HEK293T (cell line): Measurements from ENCODE around the gene COPZ1.

Experiments
- CTCF ChIA-PET: fragments of 350-600 bp; formaldehyde crosslinking; extraction: SDS; loops from one replicate; lab custom pipeline; 2021; ENCODE audit warnings: antibody characterized with exemption, inconsistent platforms; lab: Yijun Ruan, JAX
- POLR2A ChIA-PET: fragments of 350-600 bp; formaldehyde crosslinking; extraction: SDS; loops from one replicate; lab custom pipeline; 2020; ENCODE audit warnings: antibody characterized with exemption, inconsistent platforms; lab: Yijun Ruan, JAX
- DNase-seq: peaks from one replicate; pipeline ENCODE4 v3.0.0; 2012; ENCODE audit warnings: mixed read lengths; ENCODE audit errors: extremely low spot score
- ARNT ChIP-seq: fragments of 450-650 bp; IDR thresholded peaks from 2 replicates; pipeline ENCODE4 v1.6.1; 2017; ENCODE audit warnings: mild to moderate bottlenecking
- BHLHE40 ChIP-seq: fragments of 450-650 bp; IDR thresholded peaks from 2 replicates; pipeline ENCODE4 v1.6.1; 2016; ENCODE audit warnings: mild to moderate bottlenecking, moderate library complexity, borderline replicate concordance
- CTBP1 ChIP-seq: fragments of 450-650 bp; IDR thresholded peaks from 2 replicates; pipeline ENCODE4 v1.6.1; 2016; ENCODE audit warnings: borderline replicate concordance
- ELF4 ChIP-seq: fragments of 450-650 bp; IDR thresholded peaks from 2 replicates; pipeline ENCODE4 v1.6.1; 2017; ENCODE audit warnings: antibody characterized with exemption
- FOXA1 ChIP-seq: fragments of 450-650 bp; IDR thresholded peaks from 2 replicates; pipeline ENCODE4 v1.6.1; 2016; ENCODE audit warnings: mild to moderate bottlenecking
- FOXK2 ChIP-seq: fragments of 450-650 bp; IDR thresholded peaks from 2 replicates; pipeline ENCODE4 v1.6.1; 2016; ENCODE audit warnings: mild to moderate bottlenecking
- FOXM1 ChIP-seq: fragments of 450-650 bp; IDR thresholded peaks from 2 replicates; pipeline ENCODE4 v1.6.1; 2017; ENCODE audit warnings: mild to moderate bottlenecking, borderline replicate concordance
- HDGF ChIP-seq: fragments of 450-650 bp; IDR thresholded peaks from 2 replicates; pipeline ENCODE4 v1.6.1; 2017; ENCODE audit warnings: antibody characterized with exemption, borderline replicate concordance
- L3MBTL2 ChIP-seq: fragments of 450-650 bp; conservative IDR thresholded peaks from 2 replicates; pipeline ENCODE4 v1.6.1; 2016; ENCODE audit warnings: mild to moderate bottlenecking
- LEF1 ChIP-seq: fragments of 450-650 bp; IDR thresholded peaks from 2 replicates; pipeline ENCODE4 v1.6.1; 2017; ENCODE audit warnings: mild to moderate bottlenecking, borderline replicate concordance
- NFRKB ChIP-seq: fragments of 450-650 bp; IDR thresholded peaks from 2 replicates; pipeline ENCODE4 v1.6.1; 2016; ENCODE audit warnings: mild to moderate bottlenecking, moderate library complexity
- PKNOX1 ChIP-seq: fragments of 450-650 bp; IDR thresholded peaks from 2 replicates; pipeline ENCODE4 v1.6.1; 2016
- SP1 ChIP-seq: fragments of 450-650 bp; IDR thresholded peaks from 2 replicates; pipeline ENCODE4 v1.6.1; 2017
- SUZ12 ChIP-seq: fragments of 450-650 bp; IDR thresholded peaks from 2 replicates; pipeline ENCODE4 v1.6.1; 2016; ENCODE audit warnings: mild to moderate bottlenecking
- TARDBP ChIP-seq: fragments of 450-650 bp; IDR thresholded peaks from 2 replicates; pipeline ENCODE4 v1.6.1; 2016
- ZNF384 ChIP-seq: fragments of 450-650 bp; IDR thresholded peaks from 2 replicates; pipeline ENCODE4 v1.6.1; 2016

Gene COPZ1

GRCh38 chr12:54377007-54377406 lies 52.1 kb downstream of the COPZ1 start:
- POLR2A ChIA-PET, result no interaction called here
- no peak for DNase-seq
- CTCF ChIA-PET, result no interaction called here
- TF ChIP-seq ARNT (no peak), ELF4 (no peak), L3MBTL2 (no peak), ZNF384 (no peak), PKNOX1 (no peak), NFRKB (no peak), FOXK2 (no peak), FOXM1 (no peak), CTBP1 (no peak), SP1 (no peak), LEF1 (no peak), SUZ12 (no peak), FOXA1 (no peak), HDGF (no peak), TARDBP (no peak), BHLHE40 (no peak)

- no peak for DNase-seq
- TF ChIP-seq ZNF384, result no peak
- TF ChIP-seq SUZ12, result no peak
- TF ChIP-seq ELF4, result no peak
- TF ChIP-seq SP1, result no peak
- TF ChIP-seq LEF1, result no peak
- TF ChIP-seq HDGF, result no peak
- TF ChIP-seq ARNT, result no peak
- ChIA-PET CTCF (interaction anchor here (1.8 kb wide), 1 partner anchor 22 kb away, joined by 8 read pairs; no protein-coding TSS in a partner anchor), POLR2A (interaction anchor here (1.1 kb wide), 1 partner anchor 42 kb away, joined by 3 read pairs; no protein-coding TSS in a partner anchor)
Observed at GRCh38 chr12:54377797-54378515, 53.0 kb downstream of the COPZ1 start.

GRCh38 chr12:54378796-54379397 lies 54.0 kb downstream of the COPZ1 start:
- TF ChIP-seq BHLHE40 (no peak), TARDBP (no peak), NFRKB (no peak), ELF4 (no peak), ARNT (no peak), LEF1 (no peak), HDGF (no peak), CTBP1 (no peak), FOXA1 (no peak), SP1 (no peak), ZNF384 (no peak), L3MBTL2 (no peak), FOXK2 (no peak), PKNOX1 (no peak), FOXM1 (no peak), SUZ12 (no peak)
- POLR2A ChIA-PET, result interaction anchor here (0.9 to 2.0 kb wide), 4 partner anchors 9 to 99 kb away, joined by 3 to 14 read pairs (median 4); partner anchors contain the start of genes CBX5 and HNRNPA1
- DNase-seq, result peak; percentile 79
- CTCF ChIA-PET, result interaction anchor here (0.6 to 2.7 kb wide), 32 partner anchors 8 to 668 kb away, joined by 3 to 38 read pairs (median 5); partner anchors contain the start of genes CBX5 and COPZ1

- DNase-seq, result peak; percentile 94
- POLR2A ChIA-PET, result interaction anchor here (0.9 to 2.0 kb wide), 6 partner anchors 8 to 100 kb away, joined by 3 to 14 read pairs (median 4); partner anchors contain the start of genes CBX5 and HNRNPA1
- TF ChIP-seq FOXK2, result no peak
- peak; percentile 41; the same call in 1 of the 2 replicates for TF ChIP-seq CTBP1
- CTCF ChIA-PET, result interaction anchor here (0.6 to 2.7 kb wide), 32 partner anchors 8 to 1616 kb away, joined by 3 to 38 read pairs (median 5); partner anchors contain the start of genes CBX5 and COPZ1
Observed at GRCh38 chr12:54379398-54380201, 54.7 kb downstream of the COPZ1 start.

GRCh38 chr12:54381136-54381535 lies 56.2 kb downstream of the COPZ1 start:
- TF ChIP-seq FOXM1 (no peak), CTBP1 (no peak), PKNOX1 (no peak), SP1 (no peak), SUZ12 (no peak), LEF1 (no peak), FOXK2 (no peak), BHLHE40 (no peak), ARNT (no peak), HDGF (no peak), ELF4 (no peak), ZNF384 (no peak), NFRKB (no peak), L3MBTL2 (no peak), TARDBP (no peak), FOXA1 (no peak)
- ChIA-PET POLR2A (no interaction called here), CTCF (interaction anchor here (0.8 to 2.7 kb wide), 3 partner anchors 10 to 12 kb away, joined by 3 to 38 read pairs (median 4); no protein-coding TSS in a partner anchor)
- no peak for DNase-seq
